Measurements from ENCODE around the gene UBE2S.

Gene UBE2S

GRCh38 chr19:55443824-55444480 lies 36.4 kb upstream of the UBE2S start:
- ATAC-seq, result no peak
- no peaks in the 10 kb centered on the region for H3K9me3 Mint-ChIP-seq
- peaks cover 64% of the 10 kb centered on the region for H3K27me3 Mint-ChIP-seq
- no peak for DNase-seq
- no peaks in the 10 kb centered on the region for H3K36me3 Mint-ChIP-seq (ENCODE audit: low read depth)
- H3K4me3 Mint-ChIP-seq, result no peak overlapping the region
- peaks cover 15% of the 10 kb centered on the region for H3K4me1 Mint-ChIP-seq
- H3K27ac Mint-ChIP-seq, result no peak overlapping the region

- H3K4me3 Mint-ChIP-seq, result no peak within 1 kb of the TSS
- ATAC-seq (no peak), DNase-seq (no peak)
- peaks cover 70% of the 10 kb centered on the region for H3K27me3 Mint-ChIP-seq
- peaks cover 15% of the 10 kb centered on the region for H3K4me1 Mint-ChIP-seq
- H3K27ac Mint-ChIP-seq, result no peak within 1 kb of the TSS
- H3K36me3 Mint-ChIP-seq (ENCODE audit: low read depth), result no peaks in the 10 kb centered on the region
- no peaks in the 10 kb centered on the region for H3K9me3 Mint-ChIP-seq
Measured at GRCh38 chr19:55443045-55443823, 35.6 kb upstream of the UBE2S start, which contains the start of gene SHISA7. TSS of gene SHISA7 (minus strand) at chr19:55443300. CDS start at chr19:55442863, 437 bp downstream.

GRCh38 chr19:55442372-55442961 lies 34.9 kb upstream of the UBE2S start:
- no peak for DNase-seq
- Mint-ChIP-seq H3K36me3 (ENCODE audit: low read depth) (no peaks in the 10 kb centered on the region), H3K4me3 (no peak overlapping the region), H3K9me3 (no peaks in the 10 kb centered on the region), H3K4me1 (peaks cover 15% of the 10 kb centered on the region), H3K27ac (no peak overlapping the region), H3K27me3 (peaks cover 74% of the 10 kb centered on the region)
- ATAC-seq, result no peak

GRCh38 chr19:55441692-55442321 lies 34.2 kb upstream of the UBE2S start:
- Mint-ChIP-seq H3K27me3 (peaks cover 80% of the 10 kb centered on the region), H3K36me3 (ENCODE audit: low read depth) (no peaks in the 10 kb centered on the region), H3K27ac (no peak overlapping the region), H3K9me3 (no peaks in the 10 kb centered on the region), H3K4me3 (peak overlapping the region; percentile 18), H3K4me1 (peaks cover 15% of the 10 kb centered on the region)
- DNase-seq (no peak), ATAC-seq (no peak)

GRCh38 chr19:55441319-55441691 lies 33.7 kb upstream of the UBE2S start:
- peak overlapping the region; percentile 18 for H3K4me3 Mint-ChIP-seq
- no peaks in the 10 kb centered on the region for H3K36me3 Mint-ChIP-seq (ENCODE audit: low read depth)
- H3K4me1 Mint-ChIP-seq, result peaks cover 15% of the 10 kb centered on the region
- DNase-seq (no peak), ATAC-seq (no peak)
- H3K27me3 Mint-ChIP-seq, result peaks cover 85% of the 10 kb centered on the region
- no peaks in the 10 kb centered on the region for H3K9me3 Mint-ChIP-seq
- H3K27ac Mint-ChIP-seq, result no peak overlapping the region

GRCh38 chr19:55440411-55441105 lies 33.0 kb upstream of the UBE2S start:
- no peak overlapping the region for H3K4me3 Mint-ChIP-seq
- ATAC-seq, result no peak
- peak overlapping the region; percentile 14 for H3K27ac Mint-ChIP-seq

GRCh38 chr19:55439052-55439451 lies 31.5 kb upstream of the UBE2S start:
- Mint-ChIP-seq H3K36me3 (ENCODE audit: low read depth) (no peaks in the 10 kb centered on the region), H3K4me3 (no peak overlapping the region), H3K27me3 (peaks cover 65% of the 10 kb centered on the region), H3K4me1 (peaks cover 15% of the 10 kb centered on the region), H3K27ac (no peak overlapping the region), H3K9me3 (no peaks in the 10 kb centered on the region)
- ATAC-seq (no peak), DNase-seq (no peak)

More at GRCh38 chr19:55440411-55441105, 33.0 kb upstream of the UBE2S start:
- DNase-seq, result no peak
- Mint-ChIP-seq H3K27me3 (peaks cover 79% of the 10 kb centered on the region), H3K36me3 (ENCODE audit: low read depth) (no peaks in the 10 kb centered on the region), H3K9me3 (no peaks in the 10 kb centered on the region), H3K4me1 (peaks cover 15% of the 10 kb centered on the region)

- ATAC-seq (no peak), DNase-seq (peak; percentile 42)
- Mint-ChIP-seq H3K4me1 (peaks cover 15% of the 10 kb centered on the region), H3K4me3 (no peak overlapping the region), H3K27me3 (peaks cover 56% of the 10 kb centered on the region), H3K36me3 (ENCODE audit: low read depth) (no peaks in the 10 kb centered on the region), H3K27ac (no peak overlapping the region), H3K9me3 (no peaks in the 10 kb centered on the region)
Measured at GRCh38 chr19:55437410-55437809, 29.8 kb upstream of the UBE2S start.

- no peaks in the 10 kb centered on the region for H3K9me3 Mint-ChIP-seq
- ATAC-seq, result no peak
- no peak overlapping the region for H3K27ac Mint-ChIP-seq
- peaks cover 57% of the 10 kb centered on the region for H3K27me3 Mint-ChIP-seq
- no peak overlapping the region for H3K4me3 Mint-ChIP-seq
- DNase-seq, result no peak
- no peaks in the 10 kb centered on the region for H3K36me3 Mint-ChIP-seq (ENCODE audit: low read depth)
- peaks cover 15% of the 10 kb centered on the region for H3K4me1 Mint-ChIP-seq
Measured at GRCh38 chr19:55436847-55437246, 29.3 kb upstream of the UBE2S start.

GRCh38 chr19:55435020-55435419 lies 27.4 kb upstream of the UBE2S start:
- peaks cover 1% of the 10 kb centered on the region for H3K4me1 Mint-ChIP-seq
- peaks cover 53% of the 10 kb centered on the region for H3K27me3 Mint-ChIP-seq
- no peaks in the 10 kb centered on the region for H3K36me3 Mint-ChIP-seq (ENCODE audit: low read depth)
- H3K27ac Mint-ChIP-seq, result no peak overlapping the region
- H3K4me3 Mint-ChIP-seq, result no peak overlapping the region
- DNase-seq (no peak), ATAC-seq (no peak)
- peaks cover 5% of the 10 kb centered on the region for H3K9me3 Mint-ChIP-seq

- peaks cover 51% of the 10 kb centered on the region for H3K27me3 Mint-ChIP-seq
- H3K4me3 Mint-ChIP-seq, result no peak overlapping the region
- no peak for DNase-seq
- H3K4me1 Mint-ChIP-seq, result peaks cover 1% of the 10 kb centered on the region
- no peaks in the 10 kb centered on the region for H3K36me3 Mint-ChIP-seq (ENCODE audit: low read depth)
- H3K9me3 Mint-ChIP-seq, result peaks cover 5% of the 10 kb centered on the region
- H3K27ac Mint-ChIP-seq, result no peak overlapping the region
- no peak for ATAC-seq
Measured at GRCh38 chr19:55434356-55434919, 26.9 kb upstream of the UBE2S start.

- Mint-ChIP-seq H3K36me3 (ENCODE audit: low read depth) (no peaks in the 10 kb centered on the region), H3K4me1 (peaks cover 2% of the 10 kb centered on the region), H3K27me3 (peaks cover 45% of the 10 kb centered on the region), H3K4me3 (no peak overlapping the region), H3K27ac (no peak overlapping the region), H3K9me3 (peaks cover 5% of the 10 kb centered on the region)
- no peak for ATAC-seq
- DNase-seq, result no peak
Measured at GRCh38 chr19:55433292-55433691, 25.7 kb upstream of the UBE2S start.

- Mint-ChIP-seq H3K36me3 (ENCODE audit: low read depth) (no peaks in the 10 kb centered on the region), H3K27ac (no peak overlapping the region), H3K4me1 (peaks cover 2% of the 10 kb centered on the region), H3K27me3 (peaks cover 39% of the 10 kb centered on the region), H3K4me3 (no peak overlapping the region), H3K9me3 (peaks cover 5% of the 10 kb centered on the region)
- ATAC-seq (no peak), DNase-seq (no peak)
Measured at GRCh38 chr19:55432241-55432959, 24.8 kb upstream of the UBE2S start.

Data from activated naive CD8-positive, alpha-beta T cell treated with anti-CD3 and anti-CD28 coated beads, Interleukin-2, amount 50 U/mL, for 24 hours (primary cell).